SU-DHL-6 (cell line): ENCODE measurements around the gene SLC8A1.

Experiments used
- H2AFZ ChIP-seq: fragments of 200-600 bp; sonication (generic); 2 replicates; pipeline ENCODE4 v1.6.1; 2014; ENCODE audit warnings: low read depth, mild to moderate bottlenecking, moderate library complexity, mixed read lengths, antibody characterized with exemption, low read length; ENCODE audit not compliant: severe bottlenecking
- H3F3A ChIP-seq: fragments of 200-600 bp; shearing (Covaris generic); 2 replicates; pipeline ENCODE4 v1.6.0; 2016; ENCODE audit warnings: antibody characterized with exemption, mild to moderate bottlenecking; ENCODE audit not compliant: insufficient read depth
- H3K27ac ChIP-seq: fragments of 200-600 bp; sonication (generic); 2 replicates; pipeline ENCODE4 v1.5.1; 2016; ENCODE audit warnings: low read depth, mild to moderate bottlenecking, low read length, moderate library complexity, mixed read lengths
- H3K27me3 ChIP-seq: fragments of 200-600 bp; sonication (generic), shearing (Covaris generic); 2 replicates; pipeline ENCODE4 v1.6.0; 2014; ENCODE audit warnings: mild to moderate bottlenecking, low read length
- H3K36me3 ChIP-seq: fragments of 200-600 bp; sonication (generic); 2 replicates; pipeline ENCODE4 v1.6.1; 2014; ENCODE audit warnings: mild to moderate bottlenecking, low read length, mixed read lengths
- H3K4me2 ChIP-seq: fragments of 300-600, 200-600 bp; shearing (Covaris generic), sonication (generic); 2 replicates; pipeline ENCODE4 v1.6.0; 2014; ENCODE audit warnings: low read length, low read depth, mild to moderate bottlenecking; ENCODE audit not compliant: poor library complexity, severe bottlenecking
- H3K4me3 ChIP-seq: fragments of 200-600 bp; sonication (generic); 2 replicates; pipeline ENCODE4 v1.5.1; 2014; ENCODE audit warnings: antibody characterized with exemption, low read length, mild to moderate bottlenecking, mixed read lengths; ENCODE audit not compliant: insufficient read depth, poor library complexity, severe bottlenecking
- H3K79me2 ChIP-seq: fragments of 200-600 bp; sonication (generic); 2 replicates; pipeline ENCODE4 v1.6.1; 2014; ENCODE audit warnings: mild to moderate bottlenecking, low read length, moderate library complexity; ENCODE audit not compliant: insufficient read depth
- H3K9ac ChIP-seq: fragments of 200-600 bp; sonication (generic); 2 replicates; pipeline ENCODE4 v1.7.0; 2014; ENCODE audit warnings: mild to moderate bottlenecking, low read length
- H3K9me2 ChIP-seq: fragments of 200-600 bp; sonication (generic); replicated peaks from 2 replicates; pipeline ENCODE4 v1.6.1; 2014; ENCODE audit warnings: low read length; ENCODE audit not compliant: insufficient read depth
- H3K9me3 ChIP-seq: fragments of 200-600 bp; sonication (generic); 2 replicates; pipeline ENCODE4 v1.6.1; 2014; ENCODE audit warnings: low read length, mixed read lengths; ENCODE audit not compliant: insufficient read depth
- H4K20me1 ChIP-seq: fragments of 200-600 bp; sonication (generic); 2 replicates; pipeline ENCODE4 v1.6.1; 2014; ENCODE audit warnings: low read depth, mild to moderate bottlenecking, antibody characterized with exemption, low read length, moderate library complexity, mixed read lengths
- EZH2phosphoT487 ChIP-seq: fragments of 200-600 bp; sonication (generic), shearing (Covaris generic); conservative IDR thresholded peaks from 2 replicates; pipeline ENCODE4 v1.6.1; 2018; ENCODE audit warnings: mild to moderate bottlenecking, antibody characterized with exemption, low read length, moderate library complexity, mixed read lengths
- TF ChIP-seq, protein P1 (sequence below): fragments of 200-600 bp; sonication (generic); IDR thresholded peaks from one replicate; pipeline ENCODE4 v1.5.1; 2017; ENCODE audit warnings: antibody characterized with exemption, mild to moderate bottlenecking, low read length, moderate library complexity; ENCODE audit not compliant: insufficient read depth, poor library complexity, severe bottlenecking

Gene SLC8A1

DNA sequence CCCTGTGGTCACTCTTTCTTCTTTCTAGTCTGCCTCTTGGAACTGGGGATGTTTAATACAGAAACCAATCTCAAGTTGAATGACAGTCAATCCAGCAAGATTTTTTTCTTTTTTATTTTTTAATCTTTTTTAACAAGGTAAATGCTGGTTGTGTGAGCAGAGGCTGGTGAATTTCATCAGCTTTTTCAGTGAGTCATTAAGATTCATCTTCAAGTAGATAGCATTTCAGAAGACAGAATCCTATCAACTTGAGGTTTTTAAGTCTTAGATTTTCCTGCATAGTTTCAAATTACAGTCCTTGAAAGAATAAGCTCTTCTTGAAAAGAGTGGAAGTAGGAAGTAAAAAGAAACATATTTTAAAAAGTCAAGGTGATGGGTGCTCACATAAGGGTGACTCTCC, 12.4 kb downstream of the SLC8A1 start:
- Histone ChIP-seq H3K9ac (no peak overlapping the region), H3K27ac (no peak overlapping the region), H3K27me3 (no peaks in the 10 kb centered on the region), H3K4me2 (no peak overlapping the region), H3K36me3 (no peaks in the 10 kb centered on the region), H3F3A (no peaks in the 10 kb centered on the region), H3K79me2 (no peaks in the 10 kb centered on the region), H3K9me3 (no peaks in the 10 kb centered on the region), H3K4me3 (no peak overlapping the region), H3K9me2 (no peaks in the 10 kb centered on the region), H2AFZ (no peak overlapping the region), H4K20me1 (no peaks in the 10 kb centered on the region)
- TF ChIP-seq, protein P1, sequence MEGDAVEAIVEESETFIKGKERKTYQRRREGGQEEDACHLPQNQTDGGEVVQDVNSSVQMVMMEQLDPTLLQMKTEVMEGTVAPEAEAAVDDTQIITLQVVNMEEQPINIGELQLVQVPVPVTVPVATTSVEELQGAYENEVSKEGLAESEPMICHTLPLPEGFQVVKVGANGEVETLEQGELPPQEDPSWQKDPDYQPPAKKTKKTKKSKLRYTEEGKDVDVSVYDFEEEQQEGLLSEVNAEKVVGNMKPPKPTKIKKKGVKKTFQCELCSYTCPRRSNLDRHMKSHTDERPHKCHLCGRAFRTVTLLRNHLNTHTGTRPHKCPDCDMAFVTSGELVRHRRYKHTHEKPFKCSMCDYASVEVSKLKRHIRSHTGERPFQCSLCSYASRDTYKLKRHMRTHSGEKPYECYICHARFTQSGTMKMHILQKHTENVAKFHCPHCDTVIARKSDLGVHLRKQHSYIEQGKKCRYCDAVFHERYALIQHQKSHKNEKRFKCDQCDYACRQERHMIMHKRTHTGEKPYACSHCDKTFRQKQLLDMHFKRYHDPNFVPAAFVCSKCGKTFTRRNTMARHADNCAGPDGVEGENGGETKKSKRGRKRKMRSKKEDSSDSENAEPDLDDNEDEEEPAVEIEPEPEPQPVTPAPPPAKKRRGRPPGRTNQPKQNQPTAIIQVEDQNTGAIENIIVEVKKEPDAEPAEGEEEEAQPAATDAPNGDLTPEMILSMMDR: no peak
- TF ChIP-seq EZH2phosphoT487: no peak

DNA sequence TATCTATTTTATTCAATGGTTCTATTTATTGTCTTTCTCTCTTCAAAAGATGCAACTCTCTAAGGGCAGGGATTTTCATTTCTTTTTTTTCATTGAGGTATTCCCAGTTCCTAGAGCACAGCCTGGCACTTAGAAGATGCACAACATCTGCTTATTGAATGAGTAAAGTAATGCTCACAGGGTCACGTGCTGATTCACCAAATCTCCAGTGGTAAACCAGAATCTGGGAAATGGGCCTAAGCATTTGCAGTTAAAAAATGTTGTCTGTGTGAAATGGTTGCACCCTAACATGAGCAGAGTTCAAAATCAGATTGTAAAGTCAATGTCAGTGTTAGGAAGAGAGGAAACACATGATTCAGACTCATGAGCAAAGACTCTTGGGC, 15.8 kb downstream of the SLC8A1 start:
- H3F3A ChIP-seq: no peaks in the 10 kb centered on the region
- no peaks in the 10 kb centered on the region for H3K79me2 ChIP-seq
- TF ChIP-seq, protein P1: no peak
- no peak for TF ChIP-seq EZH2phosphoT487
- no peaks in the 10 kb centered on the region for H3K36me3 ChIP-seq
- no peak overlapping the region for H3K9ac ChIP-seq
- no peak overlapping the region for H2AFZ ChIP-seq
- H3K9me2 ChIP-seq: no peaks in the 10 kb centered on the region
- H4K20me1 ChIP-seq: no peaks in the 10 kb centered on the region
- no peak overlapping the region for H3K4me2 ChIP-seq
- no peak overlapping the region for H3K27ac ChIP-seq
- H3K27me3 ChIP-seq: no peaks in the 10 kb centered on the region
- H3K9me3 ChIP-seq: no peaks in the 10 kb centered on the region
- H3K4me3 ChIP-seq: no peak overlapping the region

DNA sequence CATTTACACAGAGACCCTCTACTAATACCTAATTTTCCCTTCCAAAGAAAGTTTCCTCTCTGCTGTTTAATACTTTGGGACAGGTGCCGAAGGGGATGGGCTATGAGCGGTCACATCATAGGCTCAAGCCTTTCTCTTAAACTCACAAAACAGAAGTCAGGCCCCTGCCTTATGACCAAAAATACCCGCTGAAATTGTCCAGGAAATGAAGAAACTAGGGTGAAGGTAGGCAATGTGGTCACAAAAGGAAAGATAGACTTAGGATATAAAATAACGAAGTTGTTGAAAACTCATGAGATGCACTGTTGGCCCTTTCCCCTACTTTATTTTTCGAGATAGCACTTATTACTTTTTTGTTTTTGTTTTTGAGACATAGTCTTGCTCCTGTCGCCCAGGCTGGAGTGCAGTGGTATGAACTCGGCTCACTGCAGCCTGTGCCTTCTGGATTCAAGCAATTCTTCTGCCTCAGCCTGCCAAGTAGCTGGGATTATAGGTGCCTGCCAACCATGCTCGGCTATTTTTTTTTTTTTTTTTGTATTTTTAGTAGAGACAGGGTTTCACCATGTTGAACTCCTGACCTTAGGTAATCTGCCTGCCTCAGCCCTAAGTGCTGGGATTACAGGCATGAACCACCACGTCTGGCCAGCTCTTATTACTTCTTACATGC, 16.3 kb downstream of the SLC8A1 start:
- H3K9me2 ChIP-seq: no peaks in the 10 kb centered on the region
- H3K27me3 ChIP-seq: no peaks in the 10 kb centered on the region
- no peak overlapping the region for H3K4me3 ChIP-seq
- H3K4me2 ChIP-seq: no peak overlapping the region
- no peak overlapping the region for H3K27ac ChIP-seq
- H3K9me3 ChIP-seq: no peaks in the 10 kb centered on the region
- TF ChIP-seq, protein P1: no peak
- no peak for TF ChIP-seq EZH2phosphoT487
- no peaks in the 10 kb centered on the region for H3F3A ChIP-seq
- no peaks in the 10 kb centered on the region for H3K36me3 ChIP-seq
- H3K79me2 ChIP-seq: no peaks in the 10 kb centered on the region
- no peak overlapping the region for H3K9ac ChIP-seq
- H2AFZ ChIP-seq: no peak overlapping the region
- no peaks in the 10 kb centered on the region for H4K20me1 ChIP-seq
